GM21619 (cell line): ENCODE measurements around the gene LETM1.
A peak's percentile ranks its signal among the peaks of the same experiment; 100 is the strongest.

Experiments
- ATAC-seq: cut with Tn5 transposase; IDR thresholded peaks from one replicate; pipeline ENCODE4 v1.9.1; 2021; ENCODE audit not compliant: unreplicated experiment

LETM1 gene

DNA sequence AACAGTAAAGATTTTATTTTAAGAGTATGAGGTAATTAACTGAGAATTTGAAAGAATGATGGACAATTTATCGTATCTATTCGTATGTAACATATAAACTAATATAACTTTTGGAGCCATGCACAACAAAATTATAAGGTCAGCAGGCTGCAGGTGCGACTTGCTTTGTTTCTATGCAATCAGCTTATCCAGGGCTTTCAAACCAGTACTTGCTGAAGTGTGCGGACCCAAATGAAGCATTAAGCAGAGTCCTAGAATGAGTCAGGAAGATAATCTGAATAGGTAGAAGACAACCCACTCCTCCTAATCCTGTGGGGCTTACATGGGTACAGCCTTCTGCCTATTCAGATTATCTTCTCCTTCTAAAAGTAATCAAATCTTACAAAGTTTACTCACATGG, 17.3 kb upstream of the LETM1 start:
- ATAC-seq, result no peak

DNA sequence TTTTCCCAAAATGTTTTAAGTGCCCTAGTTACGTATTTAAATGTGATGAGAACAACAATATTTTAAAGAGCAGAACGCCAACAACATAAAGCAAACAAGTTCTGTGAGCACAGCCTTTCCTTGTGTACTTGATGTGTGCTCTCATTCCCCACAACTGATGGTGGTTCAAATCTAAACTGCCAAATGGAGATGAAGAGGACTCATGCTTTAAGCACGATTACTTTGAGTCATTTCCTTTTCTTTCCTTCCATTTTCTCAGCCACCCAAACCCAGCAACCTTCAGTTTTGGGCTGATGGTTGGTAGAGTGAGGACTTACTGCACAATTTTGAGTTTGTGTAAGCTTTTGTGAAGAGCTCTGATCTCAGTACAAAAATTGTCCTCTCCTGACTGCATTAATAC, 16.9 kb upstream of the LETM1 start:
- ATAC-seq, result no peak

DNA sequence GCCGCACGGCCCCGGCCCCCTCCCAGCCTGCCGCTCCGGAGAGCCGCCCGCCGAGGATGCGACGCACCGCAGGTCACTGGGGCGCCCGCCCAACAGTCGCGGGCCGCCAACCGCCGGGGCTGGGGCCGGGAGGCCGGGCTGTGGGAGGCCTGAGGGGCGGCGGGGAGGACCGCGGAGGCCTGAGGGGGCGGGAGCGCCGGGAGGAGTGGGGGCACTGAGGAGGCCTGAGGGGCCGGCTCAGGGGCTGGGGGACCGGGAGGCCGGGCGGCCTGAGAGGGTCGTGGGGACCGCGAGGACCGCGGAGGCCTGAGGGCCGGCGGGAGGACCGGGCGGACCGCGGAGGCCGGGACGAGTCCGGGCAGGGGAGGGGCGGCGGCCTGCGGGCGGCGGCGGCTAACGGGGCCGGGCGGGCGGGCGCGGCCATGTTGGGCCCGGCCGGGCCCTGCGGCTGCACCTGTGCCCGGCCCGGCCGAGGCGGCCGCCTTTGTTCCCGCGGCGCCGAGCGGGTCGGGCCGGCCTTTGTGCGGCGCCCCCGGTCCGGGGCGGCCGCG, 15.6 kb upstream of the LETM1 start:
- ATAC-seq, result peak; percentile 3

DNA sequence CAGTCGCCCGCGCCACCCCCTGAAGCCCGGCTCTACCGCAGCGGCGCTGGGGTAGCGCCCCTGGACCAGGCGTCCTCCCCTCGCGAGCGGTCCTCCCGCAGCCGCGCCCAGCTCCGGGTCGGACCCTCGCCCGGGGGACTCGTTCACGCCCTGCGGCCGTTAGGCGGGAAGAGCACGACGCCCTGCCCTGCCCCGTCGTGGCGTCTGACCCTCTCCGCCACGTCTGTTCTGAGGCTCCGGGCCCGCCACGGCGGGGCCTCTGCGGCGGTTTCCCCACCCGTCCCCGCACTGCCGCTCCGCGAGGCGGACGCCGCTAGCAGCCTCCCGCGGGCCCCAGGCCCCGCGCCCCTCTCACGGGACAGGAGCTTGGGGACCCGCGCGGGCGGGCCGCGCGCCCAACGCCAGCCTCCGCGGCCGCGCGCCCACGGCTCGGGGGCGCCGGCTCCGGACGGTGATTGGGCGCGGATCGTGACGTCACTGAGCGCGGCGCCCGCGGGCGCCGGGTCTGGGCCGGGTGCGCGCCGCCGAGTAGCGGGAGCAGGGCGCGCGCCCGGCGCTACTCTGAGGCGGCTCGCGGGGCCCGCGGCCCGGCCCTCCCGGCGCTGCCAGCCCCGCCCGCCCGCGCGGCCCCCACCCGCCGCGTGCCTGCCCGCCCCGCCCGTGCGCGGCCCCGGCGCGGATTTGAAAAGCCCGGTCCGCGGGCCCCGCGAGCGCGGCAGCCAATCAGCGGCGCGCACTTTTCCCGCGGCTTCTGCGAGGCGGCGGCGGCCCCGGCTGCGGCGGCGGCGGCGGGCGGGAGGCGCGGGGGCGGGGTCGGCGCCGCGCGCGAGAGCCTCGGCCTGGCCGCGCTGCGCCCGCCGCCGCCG, 14.9 kb upstream of the LETM1 start, which contains the start of gene NSD2:
Gene NSD2, plus strand, starts transcription at position 816 of the 866 bp plus-strand sequence. CDS start 29,262 bp downstream, outside the sequence.
- peak; percentile 52 for ATAC-seq

DNA sequence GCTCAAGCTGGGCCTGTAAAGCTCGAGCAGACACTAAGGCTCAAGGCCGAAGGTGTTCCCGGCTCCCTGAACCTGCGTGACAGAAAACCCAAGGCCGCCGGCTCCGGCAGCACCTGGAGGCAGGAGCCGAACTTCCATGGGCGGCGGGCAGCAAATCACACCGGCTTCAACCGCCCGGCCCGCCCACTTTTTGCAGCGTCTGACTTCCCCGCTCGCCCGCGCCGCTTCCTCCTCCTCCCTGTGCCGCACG, 14.3 kb upstream of the LETM1 start:
- peak; percentile 54 for ATAC-seq

DNA sequence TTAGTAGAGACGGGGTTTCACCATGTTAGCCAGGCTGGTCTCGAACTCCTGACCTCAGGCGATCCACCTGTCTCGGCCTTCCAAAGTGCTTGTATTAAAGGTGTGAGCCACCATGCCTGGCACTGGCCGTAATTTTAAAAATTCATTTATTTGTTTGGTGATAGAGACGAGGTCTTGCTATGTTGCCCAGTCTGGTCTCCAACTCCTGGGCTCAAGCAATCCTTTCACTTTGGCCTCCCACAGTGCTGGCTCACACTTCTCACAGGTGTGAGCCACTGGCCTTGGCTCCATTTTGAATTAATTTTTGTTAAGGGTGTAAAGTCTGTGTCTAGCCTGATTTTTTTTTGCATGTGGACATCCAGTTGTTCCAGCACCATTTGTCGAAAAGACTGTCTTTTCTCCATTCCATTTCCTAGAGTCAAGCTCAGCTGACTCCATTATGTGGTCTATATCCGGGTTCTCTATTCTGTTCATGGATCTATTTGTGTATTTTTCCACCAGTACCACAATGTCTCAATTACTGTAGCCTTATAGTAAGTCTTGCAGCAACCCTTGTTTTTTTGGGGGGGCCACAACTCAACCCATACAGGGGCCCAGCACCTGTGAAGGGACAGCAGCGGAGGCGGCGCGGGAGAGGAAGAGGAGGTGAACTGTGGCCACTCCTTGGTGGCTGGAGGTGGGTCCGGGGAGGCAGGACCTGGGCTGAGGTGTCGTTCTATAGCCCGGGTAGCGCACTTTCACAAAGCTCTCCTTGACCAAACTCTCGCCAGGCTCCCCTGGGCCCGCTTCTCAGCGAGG, 13.8 kb upstream of the LETM1 start:
- ATAC-seq, result peak; percentile 15

DNA sequence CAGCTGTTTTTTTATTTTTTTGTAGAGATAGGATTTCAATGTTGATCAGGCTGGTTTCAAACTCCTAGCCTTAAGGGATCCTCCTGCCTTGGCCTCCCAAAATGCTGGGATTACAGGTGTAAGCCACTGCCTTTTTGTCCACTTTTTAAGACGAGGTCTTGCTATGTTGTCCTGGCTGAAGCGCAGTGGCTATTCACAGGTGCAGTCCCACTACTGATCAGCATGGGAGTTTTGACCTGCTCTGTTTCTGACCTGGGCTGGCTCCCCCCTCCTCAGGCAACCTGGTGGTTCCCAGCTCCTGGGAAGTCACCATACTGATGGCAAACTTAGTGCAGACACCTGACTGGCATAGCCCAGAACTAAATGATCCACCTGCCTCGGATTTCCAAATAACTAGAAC, 13.0 kb upstream of the LETM1 start:
- no peak for ATAC-seq

DNA sequence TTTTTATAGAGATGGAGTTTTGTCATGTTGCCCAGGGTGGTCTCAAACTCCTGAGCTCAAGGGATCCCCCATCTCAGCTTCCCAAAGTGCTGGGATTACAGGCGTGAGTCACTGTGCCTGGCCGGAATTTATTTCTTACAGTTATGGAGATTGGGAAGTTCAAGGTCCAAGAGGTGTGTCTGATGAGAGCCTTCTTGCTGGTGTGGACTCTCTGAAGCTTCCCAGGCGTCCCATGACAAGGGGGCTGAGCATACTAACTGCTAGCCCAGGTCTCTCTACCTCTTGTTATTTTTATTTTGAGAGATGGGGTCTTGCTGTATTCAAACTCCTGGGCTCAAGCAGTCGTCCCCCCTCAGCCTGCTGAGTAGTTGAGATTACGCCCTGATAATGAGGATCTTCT, 12.3 kb upstream of the LETM1 start:
- no peak for ATAC-seq

DNA sequence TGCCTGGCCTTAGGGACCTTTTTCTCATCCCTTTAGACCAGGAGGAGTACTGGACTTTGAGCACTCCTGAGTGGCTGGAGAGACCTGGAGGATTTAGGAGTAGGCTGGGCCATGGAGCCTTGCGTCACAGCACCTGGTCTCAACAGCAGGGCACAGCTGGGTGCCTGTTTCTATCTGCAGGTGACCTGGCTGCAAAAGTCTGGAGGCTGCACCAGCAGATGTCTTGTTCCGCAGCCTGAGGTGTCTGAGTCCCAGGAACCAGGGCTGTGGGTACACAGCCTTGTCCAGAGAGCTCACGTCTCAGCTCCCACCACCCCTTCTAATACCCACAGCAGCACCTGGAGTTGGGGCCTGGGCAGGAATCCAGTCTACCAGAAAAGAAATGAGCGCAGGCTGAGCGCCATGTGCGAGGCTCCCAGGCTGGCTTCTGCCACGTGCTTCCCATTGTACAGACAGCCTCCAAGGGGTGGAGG, 10.3 kb upstream of the LETM1 start:
- no peak for ATAC-seq

DNA sequence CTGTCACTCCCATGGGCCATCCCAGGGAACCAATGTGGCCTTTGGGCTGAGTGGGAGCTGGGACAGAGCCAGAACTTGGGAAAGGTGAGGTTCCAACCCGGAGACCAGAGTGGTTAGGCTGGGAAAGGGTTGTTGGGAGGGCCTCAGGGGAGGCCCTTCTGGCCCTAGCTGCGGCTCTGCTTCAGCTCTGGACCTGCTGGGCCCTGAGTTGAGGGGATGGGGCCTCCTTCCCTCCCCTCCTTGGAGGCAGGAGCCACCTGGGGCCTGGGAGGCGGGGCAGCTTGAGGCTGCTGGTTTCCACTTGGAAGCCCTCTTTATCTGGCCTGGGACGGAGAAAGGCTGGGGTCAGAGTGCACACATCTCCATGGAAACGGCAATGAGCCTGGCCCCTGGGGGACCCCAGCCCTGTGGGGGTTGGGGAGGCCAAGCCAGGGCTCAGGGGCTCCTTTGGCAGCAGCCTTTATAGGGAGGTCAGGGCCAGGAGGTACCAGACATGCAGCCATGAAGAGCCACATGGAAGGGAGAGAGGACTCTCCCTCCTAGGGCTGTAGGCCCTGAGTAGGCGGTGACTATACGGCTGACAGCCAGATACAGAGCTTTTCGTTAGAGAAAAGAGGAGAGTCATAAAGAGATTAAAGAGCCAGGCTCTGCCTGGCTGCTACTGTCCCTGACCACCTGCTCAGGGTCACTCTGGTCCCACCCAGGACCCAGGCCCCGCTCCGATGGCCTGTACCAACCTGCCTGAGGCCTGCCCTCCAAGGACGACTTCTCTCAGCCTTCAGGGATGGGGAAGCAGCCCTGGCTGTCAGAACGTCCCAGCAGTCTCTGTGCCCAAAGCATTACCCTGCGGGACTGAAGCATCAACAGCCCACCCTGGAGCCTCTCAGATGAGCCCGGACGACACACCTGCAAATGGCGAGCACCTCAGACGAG, 8.4 kb upstream of the LETM1 start:
- no peak for ATAC-seq

DNA sequence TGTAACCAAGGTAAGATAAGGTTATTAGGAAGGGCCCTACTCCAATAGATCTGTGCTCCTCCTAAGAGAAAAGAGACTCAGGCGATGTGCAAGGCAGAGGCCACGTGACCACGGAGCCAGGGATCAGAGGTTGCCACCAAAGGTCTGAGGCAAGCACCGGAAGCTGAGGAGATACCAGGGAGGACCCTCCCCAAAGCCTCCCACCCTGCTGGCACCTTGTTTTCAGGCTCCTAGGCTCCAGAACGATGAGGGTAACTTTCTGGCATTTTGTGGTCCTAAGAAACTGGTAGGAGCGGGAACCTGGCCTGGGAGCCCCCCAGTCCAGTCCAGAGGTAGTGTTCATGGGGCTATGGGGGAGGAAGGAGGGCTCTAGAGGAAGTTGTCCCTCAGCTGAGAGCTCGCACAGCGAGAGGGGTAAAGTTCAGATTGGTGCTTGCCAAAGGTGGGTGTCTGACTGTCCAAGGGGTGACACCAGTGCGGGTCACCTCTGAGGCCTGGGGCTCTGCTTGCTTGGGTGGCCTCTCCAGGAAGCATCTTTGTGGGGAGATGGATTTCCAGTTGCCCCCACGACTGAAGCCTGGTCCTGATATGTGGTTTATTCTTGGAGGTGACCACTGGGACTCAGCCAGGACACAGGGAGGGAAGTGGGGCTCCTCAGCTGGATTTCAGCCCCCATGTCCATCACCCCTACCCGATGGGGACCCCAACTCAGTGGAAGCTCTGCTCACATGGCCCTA, 7.5 kb upstream of the LETM1 start:
- ATAC-seq, result no peak

DNA sequence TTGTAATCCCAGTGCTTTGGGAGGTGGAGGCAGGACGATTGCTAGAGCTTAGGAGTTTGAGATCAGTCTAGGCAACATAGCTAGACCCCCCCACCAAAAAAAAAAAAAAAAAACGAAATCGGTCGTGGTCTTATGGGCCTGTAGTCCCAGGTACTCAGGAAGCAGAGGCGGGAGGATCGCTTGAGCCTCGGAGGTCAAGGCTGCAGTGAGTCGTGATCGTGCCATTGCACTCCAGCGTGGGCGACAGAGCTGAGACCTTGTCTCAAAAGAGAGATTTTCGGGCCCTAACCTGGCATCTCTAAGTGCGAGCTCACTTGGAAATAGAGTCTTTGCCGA, 7.0 kb upstream of the LETM1 start:
- ATAC-seq, result no peak

DNA sequence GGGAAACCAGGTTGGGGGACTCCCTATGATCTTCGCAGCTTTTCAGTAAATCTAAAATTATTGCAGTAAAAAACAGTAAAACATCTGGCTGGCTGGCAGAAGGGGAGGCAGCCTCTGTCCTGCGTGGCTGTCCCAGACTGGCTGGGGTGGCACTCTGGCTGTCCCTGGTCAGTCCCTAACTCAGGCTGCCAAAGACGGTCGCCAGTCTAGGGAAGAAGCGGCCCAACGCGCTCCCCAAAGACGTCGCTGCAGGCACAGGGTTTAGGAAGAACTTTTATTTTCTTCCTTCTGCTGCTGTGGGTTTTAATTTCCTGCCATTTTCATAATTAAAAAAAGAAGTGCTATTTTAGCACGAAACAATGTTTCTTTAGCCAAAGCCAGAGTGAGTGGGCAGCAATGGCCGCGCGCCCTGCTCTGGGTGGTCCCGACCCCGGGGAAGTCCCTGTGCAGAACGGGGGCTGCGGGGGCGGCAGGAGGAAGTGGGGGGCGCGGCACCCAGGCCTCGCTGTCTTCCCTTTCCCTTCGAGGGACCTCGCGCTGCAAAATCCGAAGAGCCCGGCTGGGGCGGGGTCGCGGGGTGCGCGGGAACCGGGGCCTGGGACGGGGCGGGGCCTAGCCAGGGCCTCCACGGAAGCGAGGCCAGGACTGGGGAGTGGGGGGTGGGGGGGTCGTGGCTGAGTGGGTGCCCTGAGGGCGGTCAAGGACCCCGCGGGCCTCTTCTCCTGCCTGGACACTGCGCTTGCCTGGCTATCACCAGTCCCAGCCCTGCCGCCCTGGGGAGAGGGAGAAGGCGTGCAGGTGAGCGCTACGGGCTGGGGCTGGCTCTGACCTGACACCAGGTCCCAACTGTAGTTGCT, 6.3 kb upstream of the LETM1 start:
- no peak for ATAC-seq

DNA sequence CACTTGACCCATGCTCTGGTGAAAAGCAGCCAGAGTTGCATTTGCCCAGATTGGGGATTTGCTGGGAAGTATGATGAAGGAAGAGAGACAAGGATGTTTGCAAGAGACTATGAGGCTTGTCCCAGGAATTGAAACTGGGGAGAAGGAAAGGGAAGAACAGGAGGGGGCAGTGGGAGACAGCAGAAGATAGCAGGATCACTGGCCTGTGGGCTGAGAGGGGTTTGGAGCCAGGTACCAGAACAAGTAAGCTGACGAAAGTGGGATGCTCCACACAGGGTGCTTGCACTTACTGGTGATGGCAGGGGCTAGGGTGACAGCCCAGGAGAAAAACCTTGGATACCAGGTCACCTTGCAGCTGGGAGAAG, 3.4 kb upstream of the LETM1 start:
- ATAC-seq, result no peak

DNA sequence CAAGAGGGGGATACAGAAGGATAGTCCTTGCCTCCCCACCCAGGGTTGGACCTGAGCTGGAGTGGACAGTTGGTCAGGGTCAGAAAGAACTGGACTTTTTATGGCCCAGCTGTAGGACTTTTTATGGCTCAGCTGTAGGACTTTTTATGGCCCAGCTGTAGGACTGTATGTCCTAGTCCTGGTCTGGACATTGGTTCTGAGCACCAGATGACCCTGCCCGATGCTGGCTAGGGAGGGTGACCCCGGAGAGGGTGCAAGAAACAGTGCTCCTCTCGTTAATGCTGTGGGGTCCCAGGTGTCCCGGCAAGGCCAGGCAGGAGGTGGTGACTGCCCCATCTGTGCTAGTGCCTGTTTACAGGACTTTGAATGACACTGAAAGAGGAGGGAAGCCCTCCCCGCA, 2.0 kb upstream of the LETM1 start:
- ATAC-seq, result no peak

DNA sequence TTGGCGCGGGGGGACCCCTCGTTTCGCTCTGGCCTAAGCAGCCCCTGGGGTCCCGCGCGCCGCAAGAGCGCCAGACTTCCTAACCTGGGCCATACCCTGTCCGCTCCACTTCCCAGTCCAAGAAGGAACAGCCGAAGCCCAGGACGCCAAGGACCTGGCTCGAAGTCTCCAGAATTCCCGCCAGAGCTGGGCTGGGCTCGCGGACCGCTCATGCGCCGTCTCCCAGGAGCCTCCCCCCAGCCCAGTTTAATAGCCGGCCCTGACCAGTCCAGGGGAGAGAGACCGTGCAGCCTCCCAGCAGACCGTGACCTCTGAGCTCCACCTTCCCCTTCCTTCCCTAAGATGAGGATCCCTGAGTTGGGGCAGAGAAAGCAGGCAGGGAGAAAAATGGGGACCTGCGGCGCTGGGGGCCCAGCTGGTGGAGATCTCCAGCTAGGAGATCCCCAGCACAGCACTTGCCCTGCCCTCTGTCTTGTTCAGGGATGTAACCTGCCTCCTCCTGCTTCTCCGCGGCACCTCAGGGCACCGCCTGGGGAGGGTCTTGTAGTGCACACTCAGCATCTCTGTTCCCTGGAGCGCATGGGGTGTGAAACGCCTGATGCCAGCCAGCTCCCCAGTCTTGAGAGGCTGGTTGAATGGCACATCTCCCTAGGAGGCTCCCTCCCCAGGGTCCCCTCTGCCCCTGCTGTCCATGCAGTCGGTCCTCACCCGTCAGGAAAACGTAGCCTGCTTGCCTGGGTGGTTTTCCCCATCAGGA, 1.2 kb upstream of the LETM1 start:
- ATAC-seq, result no peak

DNA sequence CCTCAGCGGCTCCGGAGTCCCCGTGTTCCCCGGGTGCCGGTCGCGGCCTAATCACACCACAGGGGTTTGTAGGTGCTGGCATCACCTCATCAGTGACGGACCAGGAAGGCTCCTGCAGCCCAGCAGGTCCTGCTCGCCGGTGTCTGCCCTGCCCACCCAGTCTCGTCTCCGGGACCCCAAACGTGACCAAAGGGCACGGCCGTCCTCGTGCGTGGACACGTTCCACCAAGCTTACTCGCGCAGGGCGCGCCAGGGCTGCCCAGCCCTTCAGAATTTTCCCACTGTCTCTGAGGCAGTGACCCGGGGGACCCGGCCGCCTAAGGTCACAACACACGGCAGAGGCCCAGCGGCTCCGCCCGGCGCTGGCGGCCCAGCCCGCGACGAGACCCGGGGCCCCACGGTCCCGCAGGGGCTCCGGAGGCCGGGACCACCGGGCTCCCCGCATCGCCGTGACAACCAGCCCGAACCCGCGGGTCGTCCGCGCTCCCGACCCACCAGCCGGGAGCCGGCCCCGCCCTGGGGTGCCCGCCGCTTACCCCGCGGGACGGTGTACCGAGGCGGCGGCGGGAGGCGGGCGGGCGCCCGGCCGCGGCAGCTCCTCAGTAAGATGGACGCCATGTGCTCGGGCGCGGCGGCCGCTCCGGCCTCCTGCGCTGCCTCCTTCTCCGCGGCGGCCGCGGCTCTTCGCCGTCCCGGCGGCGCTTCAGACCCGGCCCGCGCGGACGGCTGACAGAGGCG, 454 bp downstream of the LETM1 start:
- peak; percentile 20 for ATAC-seq

DNA sequence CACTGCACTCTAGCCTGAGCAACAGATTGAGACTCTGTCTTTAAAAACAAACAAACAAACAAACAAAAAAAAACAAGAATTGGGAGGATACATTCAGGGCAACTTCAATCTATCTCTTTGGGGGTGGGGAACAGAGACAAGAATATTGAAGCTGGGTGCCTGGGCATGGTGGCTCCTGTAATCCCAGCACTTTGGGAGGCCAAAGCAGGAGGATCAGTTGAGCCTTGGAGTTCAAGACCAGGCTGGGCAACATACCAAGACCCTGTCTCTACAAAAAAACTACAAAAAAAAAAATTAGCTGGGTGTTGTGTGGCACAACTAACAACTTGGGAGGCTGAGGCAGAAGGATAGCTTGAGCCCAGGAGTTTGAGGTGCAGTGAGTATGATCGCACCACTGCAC, 1.2 kb downstream of the LETM1 start:
- no peak for ATAC-seq
